NCI-H2081 (cell line): ENCODE results near the gene KRT4.
"Not testable (repeated sequence)": the region's sequence is repeated elsewhere in the genome, so short reads cannot be mapped to it uniquely, and the experiment has no call there.

Experiments
- DNase-seq, 2 experiments: peaks; one replicate each; lab custom pipeline; 2025; lab: John Stamatoyannopoulos, UW

The KRT4 gene

GRCh38 chr12:52772772-52773171, 41.1 kb downstream of the KRT4 start:
- no peak for DNase-seq

GRCh38 chr12:52772188-52772587, 41.7 kb downstream of the KRT4 start:
- no peak for DNase-seq

- no peak for DNase-seq
These were observed 42.4 kb downstream of the KRT4 start for GRCh38 chr12:52771505-52771904.

GRCh38 chr12:52771088-52771487, 42.8 kb downstream of the KRT4 start:
- DNase-seq: no peak

- DNase-seq: no peak
These were observed 44.0 kb downstream of the KRT4 start for GRCh38 chr12:52769946-52770345.

GRCh38 chr12:52769354-52769753, 44.6 kb downstream of the KRT4 start:
- no peak for DNase-seq

- no peak for DNase-seq
These were observed 45.3 kb downstream of the KRT4 start for GRCh38 chr12:52768479-52769200.

GRCh38 chr12:52767427-52767826, 46.5 kb downstream of the KRT4 start:
- DNase-seq: no peak

- DNase-seq: no peak
These were observed 46.9 kb downstream of the KRT4 start for GRCh38 chr12:52767020-52767379.

- no peak for DNase-seq
These were observed 47.4 kb downstream of the KRT4 start for GRCh38 chr12:52766351-52767019.

- DNase-seq: no peak
These were observed 48.2 kb downstream of the KRT4 start for GRCh38 chr12:52765702-52766101.

GRCh38 chr12:52763991-52764390, 49.9 kb downstream of the KRT4 start:
- no peak for DNase-seq

- no peak for DNase-seq
These were observed 50.8 kb downstream of the KRT4 start for GRCh38 chr12:52763036-52763659.

- no peak for DNase-seq
These were observed 52.1 kb downstream of the KRT4 start for GRCh38 chr12:52761802-52762201.

GRCh38 chr12:52761218-52761617, 52.7 kb downstream of the KRT4 start:
- not testable (repeated sequence) for DNase-seq

GRCh38 chr12:52760623-52761022, 53.3 kb downstream of the KRT4 start:
- no peak for DNase-seq

- no peak for DNase-seq
These were observed 54.2 kb downstream of the KRT4 start for GRCh38 chr12:52759695-52760094.

- DNase-seq: no peak
These were observed 54.7 kb downstream of the KRT4 start for GRCh38 chr12:52759218-52759617.

- DNase-seq: no peak
These were observed 56.3 kb downstream of the KRT4 start for GRCh38 chr12:52757449-52758176.
